CD14-positive monocyte (primary cell): ENCODE measurements around the gene SNX32. TPM values are rescaled to one million over a fixed set of nuclear protein-coding genes. Genes with fewer than 3 reads are reported as not detected.

Experiments
- DNase-seq, 3 donors: peaks; one replicate each; pipeline ENCODE4 v3.0.0-alpha.2; 2011 to 2022
- H2AFZ ChIP-seq: 2 replicates; pipeline ENCODE4 v1.6.0; 2012; ENCODE audit warnings: mild to moderate bottlenecking, low read depth, low read length, inconsistent platforms; ENCODE audit not compliant: insufficient read depth, poor library complexity, severe bottlenecking
- H3K27ac ChIP-seq, 2 donors: 1 replicate in 1 of 2; 2 replicates in 1 of 2; pipeline ENCODE4 v1.5.1; 2012 to 2013; ENCODE audit warnings: low read length in 2 of 2, control low read depth in 1 of 2, inconsistent platforms in 1 of 2, low read depth in 1 of 2, mild to moderate bottlenecking in 1 of 2
- H3K27me3 ChIP-seq, 2 donors: one replicate each; pipeline versions ENCODE4 v1.6.0 to v1.6.1; 2011 to 2013; ENCODE audit warnings: low read length in 2 of 2; ENCODE audit not compliant: control insufficient read depth in 2 of 2, insufficient read depth in 2 of 2
- H3K36me3 ChIP-seq, 2 donors: replicated peaks in 1 of 2; 1 replicate in 1 of 2; 2 replicates in 1 of 2; pipeline versions ENCODE4 v1.5.1 to v1.6.1; 2012 to 2013; ENCODE audit warnings: low read length in 2 of 2, control low read depth in 1 of 2, inconsistent platforms in 1 of 2, mild to moderate bottlenecking in 1 of 2; ENCODE audit not compliant: insufficient read depth in 2 of 2, control insufficient read depth in 1 of 2
- H3K4me1 ChIP-seq, 2 donors: 1 replicate in 1 of 2; 2 replicates in 1 of 2; pipeline versions ENCODE4 v1.5.1 to v1.6.1; 2012 to 2013; ENCODE audit warnings: low read length in 2 of 2, control low read depth in 1 of 2, inconsistent platforms in 1 of 2, mild to moderate bottlenecking in 1 of 2, moderate library complexity in 1 of 2; ENCODE audit not compliant: insufficient read depth in 2 of 2, control insufficient read depth in 1 of 2
- H3K4me2 ChIP-seq: replicated peaks from 2 replicates; pipeline ENCODE3; 2012; ENCODE audit warnings: low read length, moderate library complexity, mild to moderate bottlenecking; ENCODE audit not compliant: poor library complexity, severe bottlenecking; ENCODE audit errors: extremely low read depth
- H3K4me3 ChIP-seq, 3 experiments: fragments of 200-600 bp in 1 of 3; sonication (generic) in 1 of 3; replicated peaks in 1 of 3; 1 replicate in 2 of 3; 2 replicates in 1 of 3; pipeline ENCODE4 v1.5.1; 2011 to 2013; ENCODE audit warnings: low read length in 3 of 3, mild to moderate bottlenecking in 3 of 3, control low read depth in 2 of 3, low read depth in 2 of 3, inconsistent platforms in 1 of 3, moderate library complexity in 1 of 3
- H3K79me2 ChIP-seq: 2 replicates; pipeline ENCODE4 v1.6.0; 2012; ENCODE audit warnings: mild to moderate bottlenecking, control low read depth, inconsistent platforms, low read length, moderate library complexity; ENCODE audit not compliant: insufficient read depth
- H3K9ac ChIP-seq: 2 replicates; pipeline ENCODE4 v1.6.0; 2017; ENCODE audit warnings: low read length, mild to moderate bottlenecking; ENCODE audit not compliant: insufficient read depth, poor library complexity, severe bottlenecking
- H3K9me3 ChIP-seq, 2 donors: replicated peaks in 1 of 2; 1 replicate in 1 of 2; 2 replicates in 1 of 2; pipeline versions ENCODE4 v1.5.1 to v1.6.1; 2012 to 2013; ENCODE audit warnings: low read length in 2 of 2, control low read depth in 1 of 2; ENCODE audit not compliant: control insufficient read depth in 1 of 2, insufficient read depth in 1 of 2
- H4K20me1 ChIP-seq: 2 replicates; pipeline ENCODE4 v1.6.0; 2012; ENCODE audit warnings: mild to moderate bottlenecking, low read length, control low read depth, moderate library complexity; ENCODE audit not compliant: insufficient read depth
- H3K27ac Mint-ChIP-seq, 7 donors: one replicate each; pipeline ENCODE4 v1.8.0; 2020; ENCODE audit warnings: mild to moderate bottlenecking in 7 of 7, mixed read lengths in 7 of 7, moderate library complexity in 6 of 7, inconsistent platforms in 2 of 7
- H3K27me3 Mint-ChIP-seq, 3 donors: one replicate each; pipeline ENCODE4 v1.8.0; 2021 to 2022; ENCODE audit warnings: low read depth in 3 of 3, mild to moderate bottlenecking in 3 of 3, mixed read lengths in 3 of 3, moderate library complexity in 3 of 3, inconsistent platforms in 1 of 3
- H3K36me3 Mint-ChIP-seq, 2 donors: one replicate each; pipeline ENCODE4 v1.8.0; 2020; ENCODE audit warnings: mixed read lengths in 2 of 2, inconsistent platforms in 1 of 2, mild to moderate bottlenecking in 1 of 2
- H3K4me1 Mint-ChIP-seq: one replicate; pipeline ENCODE4 v1.8.0; 2020; ENCODE audit warnings: mild to moderate bottlenecking, mixed read lengths
- H3K4me3 Mint-ChIP-seq, 2 donors: one replicate each; pipeline ENCODE4 v1.8.0; 2020; ENCODE audit warnings: mild to moderate bottlenecking in 2 of 2, mixed read lengths in 2 of 2, moderate library complexity in 1 of 2
- H3K9me3 Mint-ChIP-seq, 7 donors: one replicate each; pipeline ENCODE4 v1.8.0; 2020 to 2022; ENCODE audit warnings: mixed read lengths in 7 of 7, mild to moderate bottlenecking in 6 of 7, moderate library complexity in 6 of 7, inconsistent platforms in 2 of 7
- WGBS: methylation state at CpG from one replicate; pipeline ENCODE4 v1.1.5; 2013; ENCODE audit warnings: missing lambda C conversion rate; ENCODE audit not compliant: insufficient coverage; 5-methylcytosine and 5-hydroxymethylcytosine counted together
- intact Hi-C, 2 donors: fragments of 100-400 bp; cut with micrococcal nuclease; formaldehyde crosslinking; loops; one replicate each; pipeline versions ENCODE4 v1.15.0 to v1.15.1; 2023
- polyA plus RNA-seq, 3 donors: library from polyadenylated mRNA; depleted of rRNA in 1 of 3; unstranded in 2 of 3; stranded (reverse) in 1 of 3; fragments of 300-500 nt in 2 of 3; fragments of >200 nt in 1 of 3; fragmentation: Illumina TruSeq in 2 of 3; gene quantifications; 1 replicate in 2 of 3; 2 replicates in 1 of 3; pipeline ENCODE4 v1.2.3, GENCODE V29; 2012 to 2021
- TF ChIP-seq, protein P1 (sequence below): fragments of 200-600 bp; IDR thresholded peaks from one replicate; pipeline ENCODE4 v1.8.0; 2022; ENCODE audit warnings: antibody characterized with exemption, mild to moderate bottlenecking

SNX32 gene
- polyA plus RNA-seq, 3 donors: 0.07 to 0.40 (median 0.12) TPM

GRCh38 chr11:65897020-65897471, 63.3 kb downstream of the SNX32 start:
- Histone ChIP-seq H3K4me2 (no peak overlapping the region), H3K4me3 (no peak overlapping the region), H3K79me2 (peaks cover 25% of the 10 kb centered on the region), H4K20me1 (peaks cover 12% of the 10 kb centered on the region), H3K4me1 (peaks cover 48 to 56% of the 10 kb centered on the region in 2 donors), H3K9me3 (no peaks in the 10 kb centered on the region), H3K36me3 (peaks cover 0 to 5% of the 10 kb centered on the region in 2 donors), H3K27ac (no peak overlapping the region), H2AFZ (no peak overlapping the region), H3K9ac (no peak overlapping the region), H3K27me3 (no peaks in the 10 kb centered on the region)
- Mint-ChIP-seq H3K4me1 (peaks cover 39% of the 10 kb centered on the region), H3K4me3 (no peak overlapping the region), H3K27ac (no peak overlapping the region), H3K36me3 (peaks cover 16 to 19% of the 10 kb centered on the region in 2 donors), H3K27me3 (peaks cover 0 to under 1% (median 0%) of the 10 kb centered on the region in 3 donors), H3K9me3 (no peaks in the 10 kb centered on the region)
- 92% methylated on average over 1 of the region's 4 CpGs for WGBS
- no peak for DNase-seq
- intact Hi-C loops: no loop called here
- TF ChIP-seq, protein P1, sequence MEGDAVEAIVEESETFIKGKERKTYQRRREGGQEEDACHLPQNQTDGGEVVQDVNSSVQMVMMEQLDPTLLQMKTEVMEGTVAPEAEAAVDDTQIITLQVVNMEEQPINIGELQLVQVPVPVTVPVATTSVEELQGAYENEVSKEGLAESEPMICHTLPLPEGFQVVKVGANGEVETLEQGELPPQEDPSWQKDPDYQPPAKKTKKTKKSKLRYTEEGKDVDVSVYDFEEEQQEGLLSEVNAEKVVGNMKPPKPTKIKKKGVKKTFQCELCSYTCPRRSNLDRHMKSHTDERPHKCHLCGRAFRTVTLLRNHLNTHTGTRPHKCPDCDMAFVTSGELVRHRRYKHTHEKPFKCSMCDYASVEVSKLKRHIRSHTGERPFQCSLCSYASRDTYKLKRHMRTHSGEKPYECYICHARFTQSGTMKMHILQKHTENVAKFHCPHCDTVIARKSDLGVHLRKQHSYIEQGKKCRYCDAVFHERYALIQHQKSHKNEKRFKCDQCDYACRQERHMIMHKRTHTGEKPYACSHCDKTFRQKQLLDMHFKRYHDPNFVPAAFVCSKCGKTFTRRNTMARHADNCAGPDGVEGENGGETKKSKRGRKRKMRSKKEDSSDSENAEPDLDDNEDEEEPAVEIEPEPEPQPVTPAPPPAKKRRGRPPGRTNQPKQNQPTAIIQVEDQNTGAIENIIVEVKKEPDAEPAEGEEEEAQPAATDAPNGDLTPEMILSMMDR: no peak

DNA sequence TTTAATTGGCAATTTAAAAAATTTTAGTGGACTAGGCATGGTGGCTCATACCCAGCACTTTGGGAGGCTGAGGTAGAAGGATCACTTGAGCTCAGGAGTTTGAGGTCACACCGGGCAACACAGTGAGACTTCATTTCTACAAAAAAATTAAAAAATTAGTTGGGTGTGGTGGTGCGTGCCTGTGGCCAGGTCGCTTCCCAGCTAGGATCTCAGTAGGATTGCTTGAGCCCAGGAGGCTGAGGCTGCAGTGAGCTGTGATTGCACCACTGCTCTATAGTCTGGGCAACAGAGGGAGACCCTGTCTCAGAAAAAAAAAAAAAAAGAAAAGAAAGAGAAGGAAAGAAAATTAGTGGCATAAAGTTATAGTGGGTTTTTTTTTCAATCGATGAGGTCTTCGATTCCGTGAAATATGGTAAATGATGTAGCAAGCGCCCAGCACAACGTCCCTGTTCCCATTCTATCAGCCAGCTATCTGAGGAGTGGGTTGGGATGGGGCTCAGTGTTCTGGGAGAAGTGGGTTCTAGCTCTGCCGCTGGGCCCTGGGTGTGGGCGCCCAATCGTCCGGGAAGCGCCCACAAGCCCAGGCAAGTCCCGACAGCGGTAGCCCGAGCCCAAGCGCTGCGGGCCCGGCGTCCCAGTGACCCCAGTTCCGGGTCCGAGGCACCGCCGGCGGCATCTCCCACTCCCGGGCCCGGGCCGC, 65.0 kb downstream of the SNX32 start:
- Histone ChIP-seq H3K4me2 (peak overlapping the region; percentile 96), H3K36me3 (peaks cover 0 to 5% of the 10 kb centered on the region in 2 donors), H2AFZ (no peak overlapping the region), H3K9ac (peak overlapping the region; percentile 86), H3K4me3 (peak overlapping the region; percentile 60 to 92 (median 85)), H3K27ac (peak overlapping the region in 1 of 2 donors; percentile 84), H3K9me3 (no peaks in the 10 kb centered on the region), H3K4me1 (peaks cover 31 to 39% of the 10 kb centered on the region in 2 donors), H3K79me2 (peaks cover 11% of the 10 kb centered on the region), H4K20me1 (peaks cover 5% of the 10 kb centered on the region), H3K27me3 (no peaks in the 10 kb centered on the region)
- Mint-ChIP-seq H3K4me3 (peak overlapping the region; percentile 84 to 86), H3K9me3 (no peaks in the 10 kb centered on the region), H3K4me1 (peaks cover 23% of the 10 kb centered on the region), H3K27me3 (peaks cover 0 to 3% (median 3%) of the 10 kb centered on the region in 3 donors), H3K36me3 (peaks cover 11 to 14% of the 10 kb centered on the region in 2 donors), H3K27ac (peak overlapping the region; percentile 74 to 95 (median 81))
- TF ChIP-seq, protein P1: no peak
- no peak for DNase-seq
- intact Hi-C loops: no loop called here
- WGBS: 16% methylated on average over 24 of the region's 28 CpGs
